GM23248 (cell line): ENCODE measurements around the gene GADD45GIP1. TPM values are rescaled to one million over a fixed set of nuclear protein-coding genes. Genes with fewer than 3 reads are reported as not detected.

Experiments used
- DNase-seq: peaks from one replicate; pipeline ENCODE4 v3.0.0-alpha.2; 2015
- H2AFZ ChIP-seq: fragments of 200-600 bp; sonication (generic); 2 replicates; pipeline ENCODE4 v1.6.1; 2016; ENCODE audit warnings: antibody characterized with exemption
- H3F3A ChIP-seq: fragments of 200-600 bp; sonication (generic); 2 replicates; pipeline ENCODE4 v1.6.1; 2016; ENCODE audit warnings: mild to moderate bottlenecking, antibody characterized with exemption, mixed run types; ENCODE audit not compliant: insufficient read depth
- H3K27ac ChIP-seq: fragments of 200-600 bp; sonication (generic); 2 replicates; pipeline ENCODE4 v1.5.1; 2016; ENCODE audit warnings: mild to moderate bottlenecking
- H3K27me3 ChIP-seq: fragments of 200-600 bp; sonication (generic); replicated peaks from 2 replicates; pipeline ENCODE4 v1.6.1; 2016; ENCODE audit warnings: mild to moderate bottlenecking; ENCODE audit not compliant: insufficient read depth
- H3K36me3 ChIP-seq: fragments of 200-600 bp; sonication (generic); 2 replicates; pipeline ENCODE4 v1.6.1; 2016; ENCODE audit warnings: low read depth, mild to moderate bottlenecking
- H3K4me1 ChIP-seq: fragments of 200-600 bp; sonication (generic); 2 replicates; pipeline ENCODE4 v1.6.1; 2016; ENCODE audit warnings: mild to moderate bottlenecking; ENCODE audit not compliant: insufficient read depth
- H3K4me2 ChIP-seq: fragments of 200-600 bp; sonication (generic); one replicate; pipeline ENCODE4 v1.6.1; 2016; ENCODE audit warnings: mild to moderate bottlenecking; ENCODE audit not compliant: unreplicated experiment
- H3K4me3 ChIP-seq: fragments of 200-600 bp; sonication (generic); 2 replicates; pipeline ENCODE4 v1.5.1; 2016; ENCODE audit warnings: mild to moderate bottlenecking
- H3K79me2 ChIP-seq: fragments of 200-600 bp; sonication (generic); 2 replicates; pipeline ENCODE4 v1.6.1; 2016; ENCODE audit warnings: mild to moderate bottlenecking; ENCODE audit not compliant: insufficient read depth
- H3K9ac ChIP-seq: fragments of 200-600 bp; sonication (generic); 2 replicates; pipeline ENCODE4 v1.6.1; 2016; ENCODE audit warnings: mild to moderate bottlenecking
- H3K9me2 ChIP-seq: fragments of 200-600 bp; sonication (generic); 2 replicates; pipeline ENCODE4 v1.6.1; 2016; ENCODE audit warnings: mixed run types, mild to moderate bottlenecking, moderate library complexity; ENCODE audit not compliant: insufficient read depth
- H3K9me3 ChIP-seq: fragments of 200-600 bp; sonication (generic); one replicate; pipeline ENCODE4 v1.6.1; 2017; ENCODE audit warnings: low read depth
- H4K20me1 ChIP-seq: fragments of 200-600 bp; sonication (generic); 2 replicates; pipeline ENCODE4 v1.6.0; 2016; ENCODE audit not compliant: insufficient read depth
- EZH2 ChIP-seq: fragments of 200-600 bp; sonication (generic); IDR thresholded peaks from 2 replicates; pipeline ENCODE4 v1.6.1; 2018; ENCODE audit warnings: antibody characterized with exemption, mild to moderate bottlenecking; ENCODE audit not compliant: insufficient read depth, poor library complexity, severe bottlenecking
- EZH2phosphoT487 ChIP-seq: fragments of 200-600 bp; sonication (generic); IDR thresholded peaks from 2 replicates; pipeline ENCODE4 v1.6.1; 2018; ENCODE audit warnings: antibody characterized with exemption, moderate library complexity, mild to moderate bottlenecking, low read depth; ENCODE audit not compliant: insufficient read depth
- WGBS, 2 experiments: methylation state at CpG; one replicate each; pipeline ENCODE4 v1.1.6; 2015 to 2017; ENCODE audit warnings: low lambda C conversion rate in 2 of 2, low coverage in 1 of 2; ENCODE audit errors: missing lambda C conversion rate in 2 of 2; 5-methylcytosine and 5-hydroxymethylcytosine counted together
- in situ Hi-C: fragments of 300-500 bp; cut with MboI; formaldehyde crosslinking; loops from 2 replicates; pipeline ENCODE4 v1.15.0; 2020
- polyA plus RNA-seq: library from polyadenylated mRNA; unstranded; fragments of >200 nt; fragmentation: Nextera tagmentation; extraction: Ambion mirVana; gene quantifications from 2 replicates; pipeline ENCODE4 v1.2.1, GENCODE V29; 2016
- total RNA-seq: library from RNA; depleted of rRNA; stranded (reverse); fragments of >200 nt; shearing (Covaris generic); gene quantifications from 2 replicates; pipeline ENCODE4 v1.2.3, GENCODE V29; 2014

GADD45GIP1 gene
- total and polyA plus RNA-seq, 2 experiments from 2014 or later = 48.4 to 132 TPM

DNA sequence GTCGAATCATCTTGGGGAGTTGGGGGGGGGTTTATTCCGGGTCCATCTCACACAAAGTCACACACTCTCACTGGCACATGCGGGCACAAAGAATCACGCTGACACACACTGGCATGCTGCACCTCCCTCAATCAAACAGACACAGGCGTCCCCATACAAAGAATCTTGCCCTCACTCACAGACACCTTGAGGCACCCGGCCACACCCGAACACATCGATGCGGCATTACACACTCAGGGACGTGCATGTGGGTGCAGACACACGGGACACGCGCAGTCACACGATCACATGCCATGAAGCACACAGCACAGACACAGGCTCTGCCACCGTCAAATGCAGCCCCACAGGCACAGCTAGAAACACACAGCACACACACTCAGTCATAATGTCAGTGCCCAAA lies 46.1 kb upstream of the GADD45GIP1 start:
- Histone ChIP-seq H3F3A (no peaks in the 10 kb centered on the region; the same call in 1 of the 2 replicates), H3K4me2 (peak overlapping the region; percentile 86), H3K9me2 (no peaks in the 10 kb centered on the region), H3K79me2 (peaks cover 100% of the 10 kb centered on the region), H3K9me3 (no peaks in the 10 kb centered on the region), H3K27ac (peak overlapping the region; percentile 84), H3K27me3 (no peaks in the 10 kb centered on the region), H3K9ac (peak overlapping the region; percentile 80), H3K4me3 (peak overlapping the region; percentile 59), H2AFZ (no peak overlapping the region), H3K4me1 (peaks cover 42% of the 10 kb centered on the region), H4K20me1 (no peaks in the 10 kb centered on the region), H3K36me3 (0 out of 2 replicates have a peak, but pooled peaks cover 4% of the 10 kb centered on the region)
- no peak for DNase-seq
- TF ChIP-seq EZH2phosphoT487 (no peak), EZH2 (no peak)
- in situ Hi-C loops = no loop called here
- WGBS, 2 experiments = 31 to 32% methylated on average over 15 of the region's 15 CpGs

DNA sequence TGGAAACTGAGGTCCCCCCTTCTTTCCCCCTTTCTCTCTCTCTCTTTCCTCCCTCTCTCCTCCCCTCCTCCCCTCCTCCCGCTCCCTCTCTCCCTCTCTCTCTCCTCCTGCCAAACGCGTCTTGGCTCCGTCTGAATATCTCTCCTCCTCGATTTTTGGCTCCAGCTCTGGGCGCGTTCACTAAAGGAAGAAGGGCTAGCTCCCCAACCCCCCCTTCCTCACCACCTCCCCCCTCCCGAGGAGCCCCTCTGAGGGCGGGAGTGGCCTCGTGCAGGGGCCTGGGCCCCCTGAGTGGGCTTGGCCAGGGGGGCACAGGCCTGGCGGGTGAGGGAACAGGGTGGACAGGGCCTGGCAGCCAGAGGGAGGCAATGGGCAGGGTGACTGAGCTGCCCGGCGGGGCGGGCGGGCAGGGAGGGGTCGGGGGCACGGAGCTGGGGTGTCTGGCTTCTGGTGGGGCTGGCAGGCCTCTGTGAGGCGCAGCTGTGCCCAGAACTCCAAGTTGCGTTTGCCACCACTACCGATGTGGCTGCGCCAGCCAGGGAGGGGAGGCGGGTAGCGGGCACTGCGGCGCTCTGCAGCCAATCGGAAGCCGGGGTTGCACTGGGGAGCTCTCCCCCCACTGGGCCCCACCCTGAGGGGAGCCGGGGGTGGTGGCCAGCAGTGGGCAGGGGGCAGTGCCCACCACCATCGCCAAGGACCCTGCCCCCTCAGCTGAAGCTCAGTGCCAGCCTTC lies 45.3 kb upstream of the GADD45GIP1 start:
- H4K20me1 ChIP-seq = no peaks in the 10 kb centered on the region
- peak overlapping the region; percentile 84 for H3K27ac ChIP-seq
- H3F3A ChIP-seq = no peaks in the 10 kb centered on the region; the same call in 1 of the 2 replicates
- H3K4me2 ChIP-seq = peak overlapping the region; percentile 86
- peak overlapping the region; percentile 21; the same call in 1 of the 2 replicates for H2AFZ ChIP-seq
- H3K9ac ChIP-seq = peak overlapping the region; percentile 80
- peaks cover 100% of the 10 kb centered on the region for H3K79me2 ChIP-seq
- 0 out of 2 replicates have a peak, but pooled peaks cover 4% of the 10 kb centered on the region for H3K36me3 ChIP-seq
- H3K9me3 ChIP-seq = no peaks in the 10 kb centered on the region
- H3K27me3 ChIP-seq = no peaks in the 10 kb centered on the region
- peak overlapping the region; percentile 59 for H3K4me3 ChIP-seq
- 8 to 11% methylated on average over 7 to 17 of the region's 29 CpGs for WGBS, 2 experiments
- peaks cover 46% of the 10 kb centered on the region for H3K4me1 ChIP-seq
- in situ Hi-C loops = no loop called here
- TF ChIP-seq EZH2 (no peak), EZH2phosphoT487 (no peak)
- peak; percentile 82 for DNase-seq
- no peaks in the 10 kb centered on the region for H3K9me2 ChIP-seq

DNA sequence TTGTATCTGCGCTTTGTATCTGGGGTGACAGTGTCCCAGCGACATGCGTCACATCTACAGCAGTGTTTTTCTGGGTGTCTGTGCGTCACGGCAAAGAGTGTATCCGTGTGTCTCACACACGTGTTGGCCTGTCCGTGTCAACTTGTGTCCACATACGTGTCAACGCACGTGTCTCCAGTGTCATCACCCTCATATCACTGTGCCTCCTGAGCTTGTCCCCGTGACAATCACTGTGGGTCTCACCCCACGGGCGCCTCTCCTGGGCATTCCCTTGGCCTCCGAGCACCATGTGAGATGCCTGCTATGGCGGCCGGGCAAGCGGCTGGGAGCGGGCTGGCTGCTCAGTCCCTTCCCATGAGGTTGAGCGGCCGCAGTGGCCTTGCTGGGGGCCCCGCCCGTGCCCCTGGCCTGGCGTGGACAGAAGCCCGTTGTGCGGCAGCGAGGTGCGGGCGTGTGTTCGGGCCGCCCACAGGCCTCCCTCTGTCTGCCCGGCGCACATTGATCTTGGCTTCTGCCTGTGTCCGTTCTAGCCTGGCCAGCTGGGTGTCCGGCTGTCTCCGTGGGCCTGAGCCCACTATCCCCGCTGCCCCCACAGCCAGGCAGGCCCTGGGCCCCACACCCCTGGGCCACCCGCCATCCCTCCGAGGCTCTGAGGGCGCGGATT lies 44.6 kb upstream of the GADD45GIP1 start:
- H3K27me3 ChIP-seq = no peaks in the 10 kb centered on the region
- H3K4me1 ChIP-seq = peaks cover 40% of the 10 kb centered on the region
- H2AFZ ChIP-seq = peak overlapping the region; percentile 21; the same call in 1 of the 2 replicates
- no peaks in the 10 kb centered on the region for H3K9me2 ChIP-seq
- H3K79me2 ChIP-seq = peaks cover 100% of the 10 kb centered on the region
- TF ChIP-seq EZH2phosphoT487 = no peak
- no peak for TF ChIP-seq EZH2
- WGBS, 2 experiments = 5 to 11% methylated on average over 32 to 39 of the region's 41 CpGs
- peak overlapping the region; percentile 59 for H3K4me3 ChIP-seq
- no peaks in the 10 kb centered on the region for H3K9me3 ChIP-seq
- no peaks in the 10 kb centered on the region; the same call in 1 of the 2 replicates for H3F3A ChIP-seq
- peak overlapping the region; percentile 80 for H3K9ac ChIP-seq
- H3K36me3 ChIP-seq = 0 out of 2 replicates have a peak, but pooled peaks cover 4% of the 10 kb centered on the region
- DNase-seq = peak; percentile 75
- no peaks in the 10 kb centered on the region for H4K20me1 ChIP-seq
- peak overlapping the region; percentile 86 for H3K4me2 ChIP-seq
- H3K27ac ChIP-seq = peak overlapping the region; percentile 84
- in situ Hi-C loops = no loop called here

DNA sequence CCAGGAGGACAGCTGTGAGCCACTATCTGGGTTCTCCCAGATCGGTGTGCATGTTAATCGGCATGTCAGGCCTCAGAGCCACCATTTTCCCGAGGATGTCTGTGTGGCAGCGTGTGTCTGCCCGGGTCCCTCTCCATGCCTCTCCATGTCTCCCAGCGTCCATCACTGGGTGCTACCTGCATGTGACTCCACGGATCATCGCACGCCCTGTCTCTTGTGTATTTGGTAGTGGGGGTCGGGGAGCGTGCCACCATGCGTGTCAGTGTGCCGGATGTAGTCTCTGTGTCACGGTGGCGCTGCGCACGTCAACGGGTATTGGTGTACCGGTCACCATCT lies 44.1 kb upstream of the GADD45GIP1 start:
- Histone ChIP-seq H3K27ac (peak overlapping the region; percentile 84), H3K4me3 (peak overlapping the region; percentile 59), H3K9me2 (no peaks in the 10 kb centered on the region), H3K27me3 (no peaks in the 10 kb centered on the region), H3K79me2 (peaks cover 100% of the 10 kb centered on the region), H3K9ac (peak overlapping the region; percentile 80), H3K4me2 (peak overlapping the region; percentile 86), H3K4me1 (peaks cover 40% of the 10 kb centered on the region), H3K9me3 (no peaks in the 10 kb centered on the region), H3K36me3 (0 out of 2 replicates have a peak, but pooled peaks cover 4% of the 10 kb centered on the region), H4K20me1 (no peaks in the 10 kb centered on the region), H2AFZ (no peak overlapping the region), H3F3A (no peaks in the 10 kb centered on the region; the same call in 1 of the 2 replicates)
- 35 to 38% methylated on average over 19 of the region's 19 CpGs for WGBS, 2 experiments
- TF ChIP-seq EZH2 (no peak), EZH2phosphoT487 (no peak)
- in situ Hi-C loops = no loop called here
- no peak for DNase-seq
